Epithelial cell of prostate (primary cell): ENCODE results near the gene FBXO4.
A peak's percentile ranks its signal among the peaks of the same experiment; 100 is the strongest.
"Not testable (repeated sequence)": the region's sequence is repeated elsewhere in the genome, so short reads cannot be mapped to it uniquely, and the experiment has no call there.

Source experiments
- DNase-seq: peaks from one replicate; pipeline ENCODE4 v3.0.0-alpha.2; 2011; ENCODE audit warnings: low read depth, low spot score
- H3K27ac ChIP-seq: fragments of 450-650 bp; 2 replicates; pipeline ENCODE4 v1.5.1; 2017; ENCODE audit warnings: mild to moderate bottlenecking

FBXO4 gene

DNA sequence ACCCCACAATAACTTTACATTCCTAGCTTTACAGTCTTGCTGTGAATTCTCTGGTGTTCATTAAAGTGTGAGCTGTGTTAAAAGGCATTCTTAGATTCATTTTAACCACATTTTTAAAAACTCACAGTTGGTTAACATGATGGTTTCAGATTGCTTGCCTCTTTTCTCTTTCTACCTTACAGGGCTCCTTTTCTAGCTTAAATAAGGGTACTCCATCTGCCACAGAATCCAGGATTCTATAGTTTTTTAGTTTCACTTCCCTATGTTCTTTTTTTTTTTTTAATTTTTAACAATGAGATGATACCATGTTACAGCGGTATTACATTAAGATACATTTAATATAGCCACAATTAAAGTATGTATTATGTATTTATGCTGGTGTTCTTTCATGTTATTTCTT, 3.9 kb upstream of the FBXO4 start:
- DNase-seq: no peak
- peak overlapping the region; percentile 41 for H3K27ac ChIP-seq

GRCh38 chr5:41921874-41922273, 3.2 kb upstream of the FBXO4 start:
- no peak for DNase-seq
- peak overlapping the region; percentile 41 for H3K27ac ChIP-seq

GRCh38 chr5:41924526-41924871, 582 bp upstream of the FBXO4 start:
- H3K27ac ChIP-seq: peak overlapping the region; percentile 79
- no peak for DNase-seq

- no peak for DNase-seq
Measured at GRCh38 chr5:41925555-41925951, 472 bp downstream of the FBXO4 start.

DNA sequence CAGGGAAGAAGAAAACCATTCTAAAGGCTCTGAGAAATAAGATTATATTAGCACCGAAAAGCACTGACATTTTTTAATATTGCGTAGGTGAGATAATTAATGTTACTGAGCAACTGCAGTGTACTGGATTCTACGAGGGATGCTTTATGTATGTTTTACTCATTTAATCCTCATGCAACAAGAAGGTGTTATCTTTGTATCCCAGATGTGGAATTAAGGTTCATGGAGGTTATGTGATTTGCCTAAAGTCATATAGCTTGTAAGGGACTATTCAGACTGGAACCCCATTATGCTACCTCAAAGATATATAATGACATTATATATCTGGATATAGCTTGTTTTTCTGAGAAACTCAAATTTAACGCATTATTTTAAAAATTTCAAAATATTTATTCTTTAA, 2.5 kb downstream of the FBXO4 start:
- DNase-seq: no peak
- H3K27ac ChIP-seq: no peak overlapping the region

More at GRCh38 chr5:41925555-41925951, 472 bp downstream of the FBXO4 start:
- H3K27ac ChIP-seq: peak overlapping the region; percentile 79

GRCh38 chr5:41929035-41929434, 4.0 kb downstream of the FBXO4 start:
- DNase-seq: no peak
- no peak overlapping the region for H3K27ac ChIP-seq

DNA sequence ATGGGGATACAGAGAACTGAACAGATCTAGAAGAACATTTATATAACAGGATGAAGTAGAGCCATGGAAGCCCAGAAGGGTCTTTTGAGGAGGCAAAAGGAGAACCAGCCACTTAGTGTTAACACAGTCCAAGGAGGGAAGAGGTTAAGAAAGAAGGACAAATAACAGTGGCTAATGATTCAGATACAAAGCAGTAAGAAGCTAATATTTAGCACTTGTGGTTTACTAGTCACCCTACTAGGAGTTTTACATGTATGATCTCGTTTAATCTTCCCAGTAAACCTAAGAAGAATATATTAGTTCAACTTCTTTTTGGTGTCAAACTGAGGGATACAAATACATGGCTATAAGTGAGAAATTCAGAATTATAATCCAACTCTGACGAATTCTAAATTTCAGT, 7.7 kb downstream of the FBXO4 start:
- no peak for DNase-seq
- no peak overlapping the region for H3K27ac ChIP-seq

- H3K27ac ChIP-seq: no peak overlapping the region
- DNase-seq: no peak
Measured at GRCh38 chr5:41935544-41935943, 10.5 kb downstream of the FBXO4 start.

GRCh38 chr5:41940641-41941040, 15.6 kb downstream of the FBXO4 start:
- no peak for DNase-seq
- H3K27ac ChIP-seq: no peak overlapping the region

DNA sequence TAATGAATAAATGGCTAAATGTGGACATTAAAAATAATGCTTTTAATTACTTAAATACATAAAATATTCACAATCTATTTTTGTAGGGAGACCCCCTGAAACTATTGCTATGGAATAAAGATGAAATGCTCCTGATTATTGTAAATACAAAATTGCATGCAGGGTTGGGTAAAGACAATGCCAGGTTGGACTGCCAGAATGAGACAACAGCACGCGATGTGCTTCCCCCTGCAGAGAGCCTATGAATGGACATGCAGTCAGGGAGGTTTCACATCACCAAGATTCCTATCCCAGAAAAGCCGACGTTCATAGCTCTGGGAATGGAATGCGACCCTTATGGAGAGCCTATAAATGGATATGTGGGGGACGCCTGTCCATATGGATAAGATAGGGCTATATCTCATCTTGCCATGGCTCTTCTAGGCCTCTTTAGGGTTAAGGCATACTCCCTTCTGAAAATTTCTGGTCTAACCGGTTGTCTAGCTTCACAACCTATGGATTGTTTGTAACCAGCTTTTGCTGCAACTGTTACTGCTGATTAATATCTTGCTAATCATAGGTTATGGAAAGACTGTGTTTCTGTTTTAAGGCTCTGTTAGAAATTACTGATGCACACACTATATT, 20.4 kb downstream of the FBXO4 start:
- not testable (repeated sequence) for H3K27ac ChIP-seq, DNase-seq

DNA sequence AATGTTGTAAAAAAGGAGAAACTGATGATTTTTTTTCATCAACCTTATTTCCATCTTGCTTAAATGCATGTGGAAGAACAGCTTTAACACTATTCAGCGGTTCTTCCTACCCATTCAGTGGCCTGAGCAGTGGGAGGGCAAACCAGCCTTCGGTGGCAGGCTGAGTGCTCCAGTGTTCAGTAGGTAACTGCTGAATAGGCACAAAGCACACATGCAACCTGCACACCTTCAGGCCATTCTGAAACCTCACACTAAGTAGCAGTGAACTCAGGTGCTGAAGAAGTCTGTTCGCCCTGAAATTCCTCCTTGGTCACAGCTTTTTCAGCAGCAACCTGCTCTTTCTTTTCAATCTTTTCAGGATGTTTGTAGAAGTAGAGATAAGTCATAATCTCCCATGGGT, 26.1 kb downstream of the FBXO4 start:
- DNase-seq: no peak

GRCh38 chr5:41954286-41954685, 29.2 kb downstream of the FBXO4 start:
- no peak overlapping the region for H3K27ac ChIP-seq

More for the DNA sequence above, 26.1 kb downstream of the FBXO4 start:
- no peak overlapping the region for H3K27ac ChIP-seq

GRCh38 chr5:41955432-41956024, 30.4 kb downstream of the FBXO4 start:
- H3K27ac ChIP-seq: no peak overlapping the region
- DNase-seq: no peak

More at GRCh38 chr5:41954286-41954685, 29.2 kb downstream of the FBXO4 start:
- DNase-seq: no peak

GRCh38 chr5:41956943-41957342, 31.9 kb downstream of the FBXO4 start:
- no peak overlapping the region for H3K27ac ChIP-seq
- no peak for DNase-seq

GRCh38 chr5:41960481-41960880, 35.4 kb downstream of the FBXO4 start:
- no peak for DNase-seq
- no peak overlapping the region for H3K27ac ChIP-seq

DNA sequence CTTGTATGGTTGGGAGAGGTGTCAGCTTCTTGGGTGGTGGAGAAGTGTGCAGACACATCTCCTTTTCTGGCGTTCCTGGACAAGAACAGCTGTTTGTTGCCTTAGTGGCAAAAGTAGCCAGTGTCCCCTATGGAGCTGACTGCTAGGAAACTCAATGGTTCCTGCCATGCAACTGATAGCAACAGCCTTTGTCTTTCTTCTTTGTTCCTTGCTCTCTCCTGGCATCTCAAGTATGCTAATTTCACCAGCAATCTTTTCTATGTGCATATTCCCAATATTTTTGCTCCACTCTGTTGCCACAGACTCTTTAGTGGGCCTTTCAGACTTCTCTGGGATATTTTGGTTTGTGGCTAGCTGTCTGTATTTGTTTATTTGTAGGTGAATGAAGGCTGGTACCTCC, 36.7 kb downstream of the FBXO4 start:
- no peak for DNase-seq
- no peak overlapping the region for H3K27ac ChIP-seq

GRCh38 chr5:41962491-41962890, 37.4 kb downstream of the FBXO4 start:
- DNase-seq: no peak
- H3K27ac ChIP-seq: no peak overlapping the region

GRCh38 chr5:41966401-41967105, 41.5 kb downstream of the FBXO4 start:
- H3K27ac ChIP-seq: no peak overlapping the region
- DNase-seq: no peak

DNA sequence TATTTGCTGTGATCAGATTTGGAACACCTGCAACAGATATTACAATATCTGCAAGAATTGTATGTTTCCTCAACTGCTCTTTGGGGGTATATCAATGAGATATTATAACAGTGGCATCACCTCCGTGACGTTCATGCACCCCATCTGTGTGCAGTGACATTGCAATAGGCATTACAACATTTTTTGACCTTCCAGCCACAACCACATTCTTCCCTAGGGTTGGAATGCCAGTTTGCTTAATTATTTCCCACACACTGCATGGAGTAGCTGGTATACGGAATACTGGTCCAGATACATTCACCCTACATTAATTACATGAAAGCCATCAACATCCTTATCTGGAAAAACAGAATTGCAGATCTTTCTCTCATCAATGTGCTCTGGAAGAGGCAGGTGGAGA, 42.3 kb downstream of the FBXO4 start:
- DNase-seq: no peak
- H3K27ac ChIP-seq: no peak overlapping the region

- no peak for DNase-seq
- no peak overlapping the region for H3K27ac ChIP-seq
Measured at GRCh38 chr5:41968153-41968723, 43.2 kb downstream of the FBXO4 start.

- H3K27ac ChIP-seq: no peak overlapping the region
- no peak for DNase-seq
Measured at GRCh38 chr5:41973087-41973486, 48.0 kb downstream of the FBXO4 start.
